Measurements from ENCODE around the gene WNT8B. TPM values are rescaled to one million over a fixed set of nuclear protein-coding genes. Genes with fewer than 3 reads are reported as not detected.

The WNT8B gene
- total and polyA plus RNA-seq, 7 experiments from 2014 or later = 0.09 to 0.44 (median 0.19) TPM; not detected in 3

Other genes with a start within 250 kb of the WNT8B start
- gene CHUK, start 233.4 kb upstream of the WNT8B start, total RNA-seq = 10 to 100 TPM; 13.4 to 25.4 (median 16.6) TPM
- gene CHUK, start 233.4 kb upstream of the WNT8B start, polyA plus RNA-seq = 10 to 100 TPM; 10.6 to 14.6 TPM
- 10 to 100 TPM; 41.8 to 46.8 (median 42.6) TPM for gene CWF19L1, start 195.4 kb upstream of the WNT8B start, total RNA-seq
- gene CWF19L1, start 195.4 kb upstream of the WNT8B start, polyA plus RNA-seq = 10 to 100 TPM; 31.2 to 45.0 TPM
- gene BLOC1S2, start 176.3 kb upstream of the WNT8B start, total RNA-seq = 10 to 100 TPM; 31.5 to 51.3 (median 39.9) TPM
- 10 to 100 TPM; 51.9 to 63.4 TPM for gene BLOC1S2, start 176.3 kb upstream of the WNT8B start, polyA plus RNA-seq
- gene PKD2L1, start 132.8 kb upstream of the WNT8B start, total RNA-seq = under 1 TPM in 1 of 5 experiments, not detected in 4; 0.46 TPM
- gene PKD2L1, start 132.8 kb upstream of the WNT8B start, polyA plus RNA-seq = under 1 TPM in 1 of 2 donors, not detected in 1; 0.10 TPM
- gene SCD, start 115.8 kb upstream of the WNT8B start, total RNA-seq = 100 to 1,000 TPM in 1 of 5 experiments, 1 to 10 TPM in 4; 1.1 to 121 (median 2.3) TPM
- gene SCD, start 115.8 kb upstream of the WNT8B start, polyA plus RNA-seq = 1 to 10 TPM; 1.0 to 2.7 TPM
- gene SEC31B, start 56.9 kb downstream of the WNT8B start, total RNA-seq = 100 to 1,000 TPM in 1 of 5 experiments, 10 to 100 TPM in 4; 61.7 to 295 (median 65.1) TPM
- 1 to 10 TPM; 1.1 to 1.8 TPM for gene SEC31B, start 56.9 kb downstream of the WNT8B start, polyA plus RNA-seq
- 100 to 1,000 TPM; 137 to 304 (median 142) TPM for gene NDUFB8, start 66.9 kb downstream of the WNT8B start, total RNA-seq
- gene NDUFB8, start 66.9 kb downstream of the WNT8B start, polyA plus RNA-seq = 100 to 1,000 TPM; 390 to 554 TPM
- gene HIF1AN, start 72.9 kb downstream of the WNT8B start, total RNA-seq = 10 to 100 TPM; 43.3 to 74.9 (median 54.8) TPM
- gene HIF1AN, start 72.9 kb downstream of the WNT8B start, polyA plus RNA-seq = 10 to 100 TPM; 24.0 to 28.8 TPM